H9 (cell line): Measurements from ENCODE around the gene ADRM1. TPM values are rescaled to one million over a fixed set of nuclear protein-coding genes. Genes with fewer than 3 reads are reported as not detected.
A peak's percentile ranks its signal among the peaks of the same experiment; 100 is the strongest.

Source experiments
- DNase-seq: peaks from one replicate; pipeline ENCODE4 v3.0.0-alpha.2; 2017
- H2AFZ ChIP-seq: one replicate; pipeline ENCODE4 v1.6.1; 2013; ENCODE audit warnings: mild to moderate bottlenecking, low read length, control low read depth, moderate library complexity
- H2AK5ac ChIP-seq: 2 replicates; pipeline ENCODE4 v1.6.1; 2013; ENCODE audit warnings: low read length, control low read depth, mixed read lengths; ENCODE audit not compliant: insufficient read length
- H2BK120ac ChIP-seq: one replicate; pipeline ENCODE4 v1.6.1; 2013; ENCODE audit warnings: low read depth, mild to moderate bottlenecking, low read length, control low read depth, inconsistent platforms; ENCODE audit not compliant: poor library complexity, severe bottlenecking
- H2BK12ac ChIP-seq: 2 replicates; pipeline ENCODE4 v1.6.1; 2013; ENCODE audit warnings: low read length, control low read depth, mixed read lengths, low read depth; ENCODE audit not compliant: insufficient read length
- H2BK15ac ChIP-seq: 2 replicates; pipeline ENCODE4 v1.6.1; 2013; ENCODE audit warnings: low read depth, low read length, control low read depth
- H2BK20ac ChIP-seq: one replicate; pipeline ENCODE4 v1.6.1; 2013; ENCODE audit warnings: low read depth, mild to moderate bottlenecking, low read length, control low read depth, inconsistent platforms; ENCODE audit not compliant: poor library complexity, severe bottlenecking
- H2BK5ac ChIP-seq: 2 replicates; pipeline ENCODE4 v1.6.1; 2013; ENCODE audit warnings: low read length, control low read depth, mixed read lengths; ENCODE audit not compliant: insufficient read length
- H3K14ac ChIP-seq: 2 replicates; pipeline ENCODE4 v1.6.1; 2013; ENCODE audit warnings: low read length, control low read depth; ENCODE audit not compliant: insufficient read depth
- H3K18ac ChIP-seq: 2 replicates; pipeline ENCODE4 v1.6.1; 2013; ENCODE audit warnings: low read depth, mild to moderate bottlenecking, mixed read lengths, low read length, control low read depth; ENCODE audit not compliant: insufficient read length
- H3K23ac ChIP-seq: 2 replicates; pipeline ENCODE4 v1.6.1; 2013; ENCODE audit warnings: low read length, control low read depth, mixed read lengths, low read depth; ENCODE audit not compliant: insufficient read length
- H3K23me2 ChIP-seq: 2 replicates; pipeline ENCODE4 v1.6.1; 2013; ENCODE audit warnings: low read depth, mild to moderate bottlenecking, mixed read lengths, low read length, control low read depth; ENCODE audit not compliant: insufficient read length, poor library complexity, severe bottlenecking
- H3K27ac ChIP-seq: 2 replicates; pipeline ENCODE4 v1.5.1; 2013; ENCODE audit warnings: low read length, control low read depth, mixed read lengths, low read depth; ENCODE audit not compliant: insufficient read length
- H3K27me3 ChIP-seq: 2 replicates; pipeline ENCODE4 v1.6.1; 2013; ENCODE audit warnings: low read length, control low read depth, inconsistent platforms; ENCODE audit not compliant: insufficient read depth
- H3K4ac ChIP-seq: 2 replicates; pipeline ENCODE4 v1.6.1; 2013; ENCODE audit warnings: low read depth, mild to moderate bottlenecking, control low read depth, inconsistent platforms, low read length, moderate library complexity
- H3K4me1 ChIP-seq: 2 replicates; pipeline ENCODE4 v1.6.1; 2013; ENCODE audit warnings: low read length, control low read depth, inconsistent platforms; ENCODE audit not compliant: insufficient read depth
- H3K4me2 ChIP-seq: 2 replicates; pipeline ENCODE4 v1.6.1; 2013; ENCODE audit warnings: low read length, control low read depth, mixed read lengths; ENCODE audit not compliant: insufficient read length, insufficient read depth
- H3K56ac ChIP-seq: 2 replicates; pipeline ENCODE4 v1.6.1; 2013; ENCODE audit warnings: low read depth, mild to moderate bottlenecking, mixed read lengths, low read length, control low read depth; ENCODE audit not compliant: insufficient read length
- H3K79me1 ChIP-seq: 2 replicates; pipeline ENCODE4 v1.6.1; 2013; ENCODE audit warnings: low read depth, mild to moderate bottlenecking, moderate library complexity, low read length, control low read depth, inconsistent platforms; ENCODE audit not compliant: insufficient read depth, poor library complexity, severe bottlenecking
- H3K79me2 ChIP-seq: 2 replicates; pipeline ENCODE4 v1.6.1; 2013; ENCODE audit warnings: low read length, control low read depth, inconsistent platforms; ENCODE audit not compliant: insufficient read depth
- H3K9ac ChIP-seq: 2 replicates; pipeline ENCODE4 v1.6.1; 2013; ENCODE audit warnings: low read length, control low read depth, mixed read lengths; ENCODE audit not compliant: insufficient read length; ENCODE audit errors: extremely low read depth
- H3K9me3 ChIP-seq: one replicate; pipeline ENCODE4 v1.6.1; 2013; ENCODE audit warnings: low read depth, low read length, inconsistent platforms; ENCODE audit not compliant: control insufficient read depth
- H3T11ph ChIP-seq: one replicate; pipeline ENCODE4 v1.6.1; 2013; ENCODE audit warnings: mild to moderate bottlenecking, low read length, control low read depth, inconsistent platforms
- H4K20me1 ChIP-seq: one replicate; pipeline ENCODE4 v1.6.1; 2013; ENCODE audit not compliant: control insufficient read depth, insufficient read length, insufficient read depth
- H4K5ac ChIP-seq: 2 replicates; pipeline ENCODE4 v1.6.1; 2013; ENCODE audit warnings: low read depth, mild to moderate bottlenecking, mixed read lengths, low read length, control low read depth; ENCODE audit not compliant: insufficient read length
- H4K8ac ChIP-seq: replicated peaks from 2 replicates; pipeline ENCODE4 v1.6.1; 2013; ENCODE audit warnings: low read length, control low read depth, mixed read lengths, low read depth; ENCODE audit not compliant: insufficient read length
- H4K91ac ChIP-seq: 2 replicates; pipeline ENCODE4 v1.6.1; 2013; ENCODE audit warnings: low read depth, mild to moderate bottlenecking, moderate library complexity, mixed read lengths, low read length, control low read depth; ENCODE audit not compliant: insufficient read length
- H3K27ac Mint-ChIP-seq, 3 experiments: 2 replicates in 2 of 3; 3 replicates in 1 of 3; pipeline ENCODE4 v1.8.0; 2020 to 2021; ENCODE audit warnings: mixed read lengths in 3 of 3, mild to moderate bottlenecking in 1 of 3, moderate library complexity in 1 of 3
- H3K27me3 Mint-ChIP-seq: 2 replicates; pipeline ENCODE4 v1.8.0; 2021; ENCODE audit warnings: low read depth, mild to moderate bottlenecking, moderate library complexity, mixed read lengths
- H3K36me3 Mint-ChIP-seq, 3 experiments: 2 replicates in 2 of 3; 3 replicates in 1 of 3; pipeline ENCODE4 v1.8.0; 2020 to 2021; ENCODE audit warnings: low read depth in 3 of 3, mixed read lengths in 3 of 3; ENCODE audit not compliant: insufficient read depth in 1 of 3
- H3K4me1 Mint-ChIP-seq, 2 experiments: 2 replicates each; pipeline ENCODE4 v1.8.0; 2020; ENCODE audit warnings: mixed read lengths in 2 of 2
- H3K4me3 Mint-ChIP-seq, 2 experiments: 2 replicates in 1 of 2; 3 replicates in 1 of 2; pipeline ENCODE4 v1.8.0; 2020 to 2021; ENCODE audit warnings: mild to moderate bottlenecking in 2 of 2, mixed read lengths in 2 of 2, moderate library complexity in 1 of 2
- H3K9me3 Mint-ChIP-seq, 2 experiments: 2 replicates in 1 of 2; 3 replicates in 1 of 2; pipeline ENCODE4 v1.8.0; 2020; ENCODE audit warnings: mild to moderate bottlenecking in 2 of 2, mixed read lengths in 2 of 2, moderate library complexity in 1 of 2
- WGBS: extraction: QIAGEN DNeasy Blood & Tissue Kit; methylation state at CpG from one replicate; pipeline ENCODE4 v1.1.7; 2013; ENCODE audit warnings: missing lambda C conversion rate, low lambda C conversion rate, mixed read lengths; ENCODE audit not compliant: insufficient read length; ENCODE audit errors: extremely low coverage; 5-methylcytosine and 5-hydroxymethylcytosine counted together
- total RNA-seq: library from RNA; stranded (reverse); gene quantifications from 2 replicates; pipeline ENCODE4 v1.2.1, GENCODE V29; 2021
- TF ChIP-seq, protein P1 (sequence below): fragments of 200-600 bp; sonication (generic); conservative IDR thresholded peaks from 3 replicates; pipeline ENCODE4 v1.8.0; 2021; ENCODE audit warnings: antibody characterized with exemption, mild to moderate bottlenecking

ADRM1 gene
- total RNA-seq, 1 experiment from 2014 or later = 153 TPM

DNA sequence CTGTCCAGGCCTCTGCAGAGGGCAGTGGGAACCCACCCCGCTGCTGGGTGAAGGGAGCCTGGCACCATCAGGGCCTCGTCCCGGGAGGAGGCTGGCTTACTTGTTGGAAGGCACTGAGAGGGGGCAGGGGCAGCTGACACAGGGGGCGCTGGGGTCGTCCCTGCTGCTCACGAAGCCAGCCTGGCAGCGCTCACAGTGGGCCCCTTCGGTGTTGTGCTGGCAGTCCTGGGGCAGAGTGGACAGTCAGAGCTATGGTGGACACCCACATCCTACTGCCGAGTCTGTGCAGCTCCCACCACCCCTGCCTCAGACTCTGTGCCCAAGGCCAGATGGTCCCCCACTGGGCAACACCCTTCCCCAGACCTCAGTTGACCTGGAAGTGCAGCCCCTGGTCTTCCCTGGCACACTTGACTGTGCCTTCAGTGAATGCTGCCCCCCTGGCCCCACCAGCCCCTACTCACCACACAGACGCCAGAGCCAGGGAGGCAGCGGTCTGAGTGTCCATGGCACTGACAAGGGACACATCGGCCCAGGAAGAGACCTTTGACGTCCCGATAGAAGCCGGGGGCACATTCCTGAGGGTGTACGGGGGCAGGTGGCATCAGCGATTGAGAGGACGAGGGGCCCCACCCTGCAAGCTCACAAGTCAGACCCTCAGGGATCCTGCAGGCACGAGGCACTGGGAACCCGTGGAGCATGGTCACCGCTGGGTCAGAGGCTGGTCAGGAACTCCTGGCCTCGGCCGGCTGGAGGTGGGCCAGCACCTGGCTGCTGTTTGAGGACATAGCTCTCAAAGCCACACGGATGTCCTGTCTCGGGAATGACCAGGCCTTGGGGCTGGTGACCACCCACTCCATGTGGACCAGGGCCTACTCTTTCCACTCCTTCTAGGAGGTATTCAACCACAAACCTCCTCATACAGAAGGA is 21.4 kb downstream of the ADRM1 start:
- H4K5ac ChIP-seq = no peak overlapping the region
- no peaks in the 10 kb centered on the region for H3K23me2 ChIP-seq
- H3K18ac ChIP-seq = no peak overlapping the region
- H2BK5ac ChIP-seq = no peak overlapping the region
- no peak overlapping the region for H3K56ac ChIP-seq
- no peaks in the 10 kb centered on the region for H3K79me1 ChIP-seq
- H2BK120ac ChIP-seq = no peak overlapping the region
- no peak overlapping the region for H4K91ac ChIP-seq
- Mint-ChIP-seq H3K4me1 (peaks cover 2 to 3% of the 10 kb centered on the region in 2 experiments; a peak in 2 of 4 replicates), H3K36me3 (peaks cover 34 to 80% (median 68%) of the 10 kb centered on the region in 3 experiments; a peak in 6 of 7 replicates), H3K27ac (peak overlapping the region in 1 of 3 experiments; percentile 42; a peak in 2 of 7 replicates), H3K9me3 (peaks cover 0 to 4% of the 10 kb centered on the region in 2 experiments; a peak in 4 of 5 replicates), H3K27me3 (no peaks in the 10 kb centered on the region; the same call in none of the 2 replicates), H3K4me3 (no peak overlapping the region)
- no peak overlapping the region for H3K23ac ChIP-seq
- H3T11ph ChIP-seq = no peak overlapping the region
- H2BK20ac ChIP-seq = no peak overlapping the region
- H3K9me3 ChIP-seq = no peaks in the 10 kb centered on the region
- H3K4ac ChIP-seq = no peak overlapping the region
- no peak overlapping the region for H4K8ac ChIP-seq
- H3K27me3 ChIP-seq = no peaks in the 10 kb centered on the region
- no peak for DNase-seq
- no peak overlapping the region for H3K14ac ChIP-seq
- no peaks in the 10 kb centered on the region for H4K20me1 ChIP-seq
- no CpG with 5 or more reads among the region's 25 CpGs for WGBS
- H2AK5ac ChIP-seq = no peak overlapping the region
- no peaks in the 10 kb centered on the region for H3K79me2 ChIP-seq
- no peak overlapping the region for H3K4me2 ChIP-seq
- TF ChIP-seq, protein P1, sequence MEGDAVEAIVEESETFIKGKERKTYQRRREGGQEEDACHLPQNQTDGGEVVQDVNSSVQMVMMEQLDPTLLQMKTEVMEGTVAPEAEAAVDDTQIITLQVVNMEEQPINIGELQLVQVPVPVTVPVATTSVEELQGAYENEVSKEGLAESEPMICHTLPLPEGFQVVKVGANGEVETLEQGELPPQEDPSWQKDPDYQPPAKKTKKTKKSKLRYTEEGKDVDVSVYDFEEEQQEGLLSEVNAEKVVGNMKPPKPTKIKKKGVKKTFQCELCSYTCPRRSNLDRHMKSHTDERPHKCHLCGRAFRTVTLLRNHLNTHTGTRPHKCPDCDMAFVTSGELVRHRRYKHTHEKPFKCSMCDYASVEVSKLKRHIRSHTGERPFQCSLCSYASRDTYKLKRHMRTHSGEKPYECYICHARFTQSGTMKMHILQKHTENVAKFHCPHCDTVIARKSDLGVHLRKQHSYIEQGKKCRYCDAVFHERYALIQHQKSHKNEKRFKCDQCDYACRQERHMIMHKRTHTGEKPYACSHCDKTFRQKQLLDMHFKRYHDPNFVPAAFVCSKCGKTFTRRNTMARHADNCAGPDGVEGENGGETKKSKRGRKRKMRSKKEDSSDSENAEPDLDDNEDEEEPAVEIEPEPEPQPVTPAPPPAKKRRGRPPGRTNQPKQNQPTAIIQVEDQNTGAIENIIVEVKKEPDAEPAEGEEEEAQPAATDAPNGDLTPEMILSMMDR = no peak
- H3K9ac ChIP-seq = no peak overlapping the region
- no peak overlapping the region for H2BK12ac ChIP-seq
- no peak overlapping the region for H2AFZ ChIP-seq
- no peaks in the 10 kb centered on the region for H3K4me1 ChIP-seq
- H3K27ac ChIP-seq = no peak overlapping the region
- H2BK15ac ChIP-seq = no peak overlapping the region
